K562 (cell line): ENCODE results near the gene ZNF213. TPM values are rescaled to one million over a fixed set of nuclear protein-coding genes. Genes with fewer than 3 reads are reported as not detected.

Experiments used
- ATAC-seq: fragments of 200-7000 bp; cut with Tn5 transposase; 3 replicates; pipeline ENCODE4 v1.9.1; 2020; ENCODE audit warnings: moderate library complexity
- BruUV-seq: library from RNA; stranded (reverse); fragments of 400-500 nt; replicated peaks from 2 replicates; lab custom pipeline; 2021; lab: Mats Ljungman, UMichigan
- CTCF ChIA-PET: fragments of 300-600 bp; formaldehyde crosslinking; extraction: SDS; loops from one replicate; lab custom pipeline; 2021; ENCODE audit warnings: low intra/inter-chr PET ratio; lab: Yijun Ruan, JAX
- POLR2A ChIA-PET: fragments of 300-600, 350-650 bp; sonication (Branson Sonifier 250); formaldehyde crosslinking; extraction: SDS; loops from one replicate; lab custom pipeline; 2021; ENCODE audit warnings: antibody characterized with exemption, inconsistent platforms; lab: Yijun Ruan, JAX
- DNase-seq, 4 experiments: peaks; one replicate each; pipeline versions ENCODE4 v3.0.0 to v3.0.0-alpha.2; 2011 to 2018; ENCODE audit warnings: low spot score in 3 of 4, mixed read lengths in 3 of 4; ENCODE audit errors: extremely low read depth in 1 of 4
- FAIRE-seq: peaks from 2 replicates; lab custom pipeline; 2011; peaks lifted over from hg19 to GRCh38; lab: Jason Lieb, UNC
- H2AFZ ChIP-seq: 2 replicates; pipeline ENCODE4 v1.6.0; 2011; ENCODE audit warnings: low read depth, low read length, control low read depth, inconsistent platforms
- H3K27ac ChIP-seq: fragments of 200-600 bp; 3 replicates; pipeline ENCODE4 v1.8.0; 2011; ENCODE audit warnings: low read depth, mild to moderate bottlenecking, control low read depth, inconsistent platforms, low read length, moderate library complexity, mixed read lengths; ENCODE audit errors: extremely low read depth
- H3K27me3 ChIP-seq, 2 experiments: fragments of 300-600 bp in 1 of 2; 2 replicates in 1 of 2; 3 replicates in 1 of 2; pipeline versions ENCODE4 v1.6.0 to v1.8.0; 2011; ENCODE audit warnings: inconsistent platforms in 2 of 2, low read length in 2 of 2, mild to moderate bottlenecking in 1 of 2, mixed read lengths in 1 of 2, moderate library complexity in 1 of 2; ENCODE audit not compliant: control insufficient read depth in 2 of 2, insufficient read depth in 2 of 2
- H3K36me3 ChIP-seq: fragments of 300-600 bp; 3 replicates; pipeline ENCODE4 v1.8.0; 2011; ENCODE audit warnings: mild to moderate bottlenecking, low read length, inconsistent platforms; ENCODE audit not compliant: control insufficient read depth, insufficient read depth
- H3K4me1 ChIP-seq, 2 experiments: fragments of 200-600 bp in 1 of 2; replicated peaks in 1 of 2; 2 replicates in 1 of 2; 3 replicates in 1 of 2; pipeline versions ENCODE4 v1.5.1 to v1.8.0; 2011; ENCODE audit warnings: inconsistent platforms in 2 of 2, low read length in 2 of 2, mild to moderate bottlenecking in 1 of 2, mixed read lengths in 1 of 2, moderate library complexity in 1 of 2; ENCODE audit not compliant: control insufficient read depth in 2 of 2, insufficient read depth in 2 of 2
- H3K4me2 ChIP-seq: 2 replicates; pipeline ENCODE4 v1.6.1; 2011; ENCODE audit warnings: low read length, control low read depth, inconsistent platforms, mixed read lengths; ENCODE audit not compliant: insufficient read depth
- H3K4me3 ChIP-seq: fragments of 200-600 bp; sonication (generic), shearing (Covaris generic); 2 replicates; pipeline ENCODE4 v1.5.1; 2016; ENCODE audit warnings: control low read depth, inconsistent platforms
- H3K79me2 ChIP-seq: fragments of 200-600 bp; 3 replicates; pipeline ENCODE4 v1.8.0; 2011; ENCODE audit warnings: low read length, inconsistent platforms; ENCODE audit not compliant: control insufficient read depth, insufficient read depth
- H3K9ac ChIP-seq, 2 experiments: 2 replicates each; pipeline versions ENCODE4 v1.6.0 to v1.6.1; 2011; ENCODE audit warnings: low read depth in 2 of 2, low read length in 2 of 2, control low read depth in 1 of 2, inconsistent platforms in 1 of 2, mild to moderate bottlenecking in 1 of 2, mixed read lengths in 1 of 2; ENCODE audit not compliant: insufficient read depth in 1 of 2
- H3K9me1 ChIP-seq: one replicate; pipeline ENCODE4 v1.6.0; 2011; ENCODE audit warnings: inconsistent platforms, mild to moderate bottlenecking, low read length, moderate library complexity; ENCODE audit not compliant: control insufficient read depth, insufficient read depth
- H3K9me3 ChIP-seq: replicated peaks from 2 replicates; pipeline ENCODE4 v1.5.1; 2011; ENCODE audit warnings: low read depth, low read length, inconsistent platforms; ENCODE audit not compliant: control insufficient read depth, insufficient read depth
- H4K20me1 ChIP-seq: replicated peaks from 2 replicates; pipeline ENCODE4 v1.6.1; 2011; ENCODE audit warnings: low read length, inconsistent platforms, mixed read lengths; ENCODE audit not compliant: control insufficient read depth, insufficient read depth
- ARHGAP35 ChIP-seq: fragments of 450-650 bp; IDR thresholded peaks from 2 replicates; pipeline ENCODE4 v1.6.1; 2018; ENCODE audit not compliant: partially characterized antibody
- ASH1L ChIP-seq: fragments of 450-650 bp; IDR thresholded peaks from 2 replicates; pipeline ENCODE4 v1.6.1; 2018; ENCODE audit warnings: borderline replicate concordance, mild to moderate bottlenecking, low read depth; ENCODE audit not compliant: partially characterized antibody
- CREB5 ChIP-seq: fragments of 250-450 bp; sonication (Bioruptor Pico); IDR thresholded peaks from 2 replicates; pipeline ENCODE4 v1.5.0; 2020; ENCODE audit warnings: mild to moderate bottlenecking
- FOXO4 ChIP-seq: fragments of 450-650 bp; formaldehyde crosslinking; IDR thresholded peaks from 2 replicates; pipeline ENCODE4 v1.4.0; 2020; ENCODE audit warnings: mild to moderate bottlenecking, moderate library complexity
- HES1 ChIP-seq: fragments of 450-650 bp; IDR thresholded peaks from 2 replicates; pipeline ENCODE4 v1.6.1; 2016; ENCODE audit warnings: low read depth, mild to moderate bottlenecking, moderate library complexity
- LARP7 ChIP-seq: fragments of 450-650 bp; IDR thresholded peaks from 2 replicates; pipeline ENCODE4 v1.6.1; 2016
- MAFG ChIP-seq: fragments of 450-650 bp; conservative IDR thresholded peaks from 2 replicates; pipeline ENCODE4 v1.6.1; 2016; ENCODE audit warnings: missing genetic modification characterization, missing compliant biosample characterization
- PKNOX1 ChIP-seq: fragments of 450-650 bp; IDR thresholded peaks from 2 replicates; pipeline ENCODE4 v1.6.1; 2016
- POU5F1 ChIP-seq: fragments of 150-350 bp; IDR thresholded peaks from 2 replicates; pipeline ENCODE4 v1.6.1; 2014; ENCODE audit warnings: borderline replicate concordance, low read length, low read depth, mild to moderate bottlenecking; ENCODE audit not compliant: partially characterized antibody
- TCFL5 ChIP-seq: fragments of 250-450 bp; sonication (Bioruptor Pico); conservative IDR thresholded peaks from 2 replicates; pipeline ENCODE4 v1.6.1; 2021; ENCODE audit warnings: mild to moderate bottlenecking, moderate library complexity, matching md5 sums
- XRCC5 ChIP-seq: fragments of 200-400 bp; formaldehyde crosslinking; IDR thresholded peaks from 2 replicates; pipeline ENCODE4 v1.6.1; 2017; ENCODE audit warnings: low read depth, mild to moderate bottlenecking, low read length
- ZNF384 ChIP-seq: IDR thresholded peaks from 2 replicates; pipeline ENCODE4 v1.6.1; 2012; ENCODE audit warnings: low read depth, low read length, improper control_type of control experiment
- WGBS: fragments of 100-300 bp; shearing (Covaris generic); methylation state at CpG from one replicate; pipeline ENCODE4 v1.1.6; 2016; ENCODE audit warnings: low coverage, mixed read lengths; ENCODE audit not compliant: insufficient coverage; ENCODE audit errors: missing lambda C conversion rate; 5-methylcytosine and 5-hydroxymethylcytosine counted together
- in situ Hi-C: fragments of 300-500 bp; cut with MboI; formaldehyde crosslinking; loops from 4 replicates; pipeline ENCODE4 v1.15.0; 2018; ENCODE audit warnings: inconsistent platforms, mixed read lengths
- intact Hi-C: fragments of 100-400 bp; cut with micrococcal nuclease; formaldehyde crosslinking; loops from 2 replicates; pipeline ENCODE4 v1.14.2; 2022
- polyA plus RNA-seq, 8 experiments: library from polyadenylated mRNA; depleted of rRNA in 4 of 8; stranded (reverse) in 5 of 8; unstranded in 3 of 8; fragments of >200 nt; fragmentation: Nextera tagmentation in 2 of 8; fragmentation: Illumina TruSeq in 1 of 8; extraction: Ambion mirVana in 2 of 8; extraction: Trizol in 1 of 8; gene quantifications; 2 replicates each; pipeline versions ENCODE4 v1.2.1 to v1.2.3, GENCODE V29; 2011 to 2014; ENCODE audit warnings: inconsistent platforms in 1 of 8, missing spikeins in 1 of 8
- total RNA-seq, 7 experiments: library from RNA; depleted of rRNA in 6 of 7; stranded (reverse); fragments of >200 nt in 6 of 7; fragmentation: Illumina TruSeq in 2 of 7; extraction: Trizol in 2 of 7; gene quantifications; 2 replicates each; pipeline versions ENCODE4 v1.2.1 to v1.2.3, GENCODE V29; 2011 to 2021; ENCODE audit warnings: low replicate concordance in 1 of 7

The ZNF213 gene
- total and polyA plus RNA-seq, 9 of the 15 experiments (the other 6 are each of a cell fraction or from before 2014, with no cell fraction given), result 0.49 to 10.0 (median 1.8) TPM

GRCh38 chr16:3088450-3088849 lies 46.4 kb upstream of the ZNF213 start:
- peaks cover 19 to 61% of the 10 kb centered on the region in 2 experiments for H3K4me1 ChIP-seq
- no peaks in the 10 kb centered on the region for H4K20me1 ChIP-seq
- H3K9me3 ChIP-seq, result no peaks in the 10 kb centered on the region
- intact Hi-C loops (no loop called here), in situ Hi-C loops (no loop called here)
- DNase-seq (no peak), FAIRE-seq (no peak)
- POLR2A ChIA-PET, result interaction anchor here (1.0 to 1.1 kb wide), 2 partner anchors 8 to 40 kb away, joined by 3 to 4 read pairs; no protein-coding TSS in a partner anchor
- no peaks in the 10 kb centered on the region for H3K79me2 ChIP-seq
- TF ChIP-seq PKNOX1 (no peak), ARHGAP35 (no peak), ASH1L (no peak), FOXO4 (CRISPR knock-in tag) (no peak), LARP7 (no peak), HES1 (no peak), MAFG (tag) (no peak), CREB5 (CRISPR knock-in tag) (no peak), TCFL5 (CRISPR knock-in tag) (no peak), XRCC5 (no peak), POU5F1 (no peak), ZNF384 (no peak)
- TF ChIP-seq, all 486 proteins: peak for 0
- ATAC-seq, result no peak
- no peaks in the 10 kb centered on the region for H3K36me3 ChIP-seq
- H3K27ac ChIP-seq, result no peak overlapping the region
- H3K9ac ChIP-seq, result no peak overlapping the region
- no peak overlapping the region for H2AFZ ChIP-seq
- no peak overlapping the region for H3K4me2 ChIP-seq
- H3K4me3 ChIP-seq, result no peak overlapping the region
- no TSS peak for BruUV-seq
- CTCF ChIA-PET, result no interaction called here
- no peaks in the 10 kb centered on the region for H3K9me1 ChIP-seq
- H3K27me3 ChIP-seq, result peaks cover 2 to 26% of the 10 kb centered on the region in 2 experiments; a peak in 3 of 5 replicates
- 28% methylated on average over 7 of the region's 7 CpGs for WGBS
